HL-60 (cell line): Measurements from ENCODE around the gene RAB23.

Experiments used
- CTCF ChIP-seq: IDR thresholded peaks from one replicate; pipeline ENCODE4 v1.5.1; 2011; ENCODE audit warnings: low read length, control low read depth, inconsistent platforms; ENCODE audit not compliant: insufficient read depth
- POLR2AphosphoS5 ChIP-seq: IDR thresholded peaks from 2 replicates; pipeline ENCODE4 v1.6.1; 2012; ENCODE audit warnings: low read depth
- REST ChIP-seq: IDR thresholded peaks from 2 replicates; pipeline ENCODE4 v1.6.1; 2012; ENCODE audit warnings: low read depth; ENCODE audit not compliant: insufficient replicate concordance

- TF ChIP-seq CTCF = no peak
- no peak for TF ChIP-seq POLR2AphosphoS5
- TF ChIP-seq REST = no peak
Measured at GRCh38 chr6:57250348-57250747, 28.2 kb upstream of the RAB23 start.
